Fibroblast of skin of left biceps (primary cell): ENCODE data around the gene SLC7A7.
"Not testable (repeated sequence)": the region's sequence is repeated elsewhere in the genome, so short reads cannot be mapped to it uniquely, and the experiment has no call there.

Experiments used
- DNase-seq, 2 experiments: peaks; one replicate each; pipeline ENCODE4 v3.0.0-alpha.2; 2013; ENCODE audit warnings: low read depth in 2 of 2

Gene SLC7A7

DNA sequence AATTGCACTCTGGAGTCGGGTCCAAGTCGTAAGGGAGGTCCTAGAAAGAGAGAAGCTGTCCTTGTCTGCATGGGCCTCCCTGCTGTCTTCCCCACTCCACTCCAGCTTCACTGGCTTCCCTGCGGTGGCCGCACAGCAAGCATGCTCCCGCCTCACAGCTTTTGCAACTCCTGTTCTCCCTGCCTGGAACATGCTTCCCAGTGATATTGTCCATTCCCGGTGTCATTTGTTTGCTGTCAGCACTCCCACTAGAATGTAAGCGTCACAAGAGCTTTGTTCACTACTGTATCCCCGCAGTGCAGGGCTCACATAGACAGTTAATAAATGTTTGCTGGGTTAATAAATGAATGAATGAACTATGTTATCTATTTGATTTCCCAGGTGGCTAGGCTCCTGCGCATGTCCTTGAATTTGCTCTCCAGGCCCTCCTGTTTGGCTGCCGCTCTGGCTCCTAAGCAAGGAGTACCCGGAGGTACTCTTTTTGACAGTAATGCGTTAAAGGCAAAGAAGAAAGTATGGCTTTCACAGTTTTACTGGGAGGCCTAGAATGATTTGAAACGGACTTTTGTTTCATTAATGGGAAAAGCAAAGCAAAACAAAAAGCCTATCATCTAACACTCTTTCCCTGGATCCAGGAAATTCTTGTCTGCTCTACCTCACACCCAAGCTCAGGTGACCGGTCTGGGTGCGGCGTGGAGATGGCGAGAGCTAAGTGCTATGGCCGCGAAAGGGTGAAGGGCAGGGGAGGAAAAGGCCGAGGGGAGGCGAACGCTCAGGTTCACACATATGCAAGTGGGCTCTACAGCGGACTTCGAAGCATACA, 6.2 kb upstream of the SLC7A7 start:
- no peak for DNase-seq

GRCh38 chr14:22820731-22821130, 5.5 kb upstream of the SLC7A7 start:
- no peak for DNase-seq

GRCh38 chr14:22819151-22819988, 4.1 kb upstream of the SLC7A7 start:
- no peak for DNase-seq

DNA sequence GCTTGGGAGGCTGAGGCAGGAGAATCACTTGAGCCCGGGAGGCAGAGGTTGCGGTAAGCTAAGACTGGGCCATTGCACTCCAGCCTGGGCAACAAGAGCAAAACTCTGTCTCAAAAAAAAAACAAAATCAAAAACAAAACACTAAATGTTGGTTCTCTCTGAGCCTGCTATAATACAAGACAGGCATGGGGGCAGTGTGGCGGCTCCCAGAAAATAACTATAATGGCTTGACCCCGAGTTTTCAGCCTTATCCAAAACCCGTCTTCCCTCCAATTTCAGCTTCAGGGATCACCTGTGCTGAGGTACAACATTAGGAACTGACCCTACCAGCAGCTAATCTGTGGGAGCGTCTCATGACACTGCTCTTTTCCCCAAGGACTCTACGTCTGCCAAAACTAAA, 862 bp downstream of the SLC7A7 start:
- DNase-seq, result no peak

DNA sequence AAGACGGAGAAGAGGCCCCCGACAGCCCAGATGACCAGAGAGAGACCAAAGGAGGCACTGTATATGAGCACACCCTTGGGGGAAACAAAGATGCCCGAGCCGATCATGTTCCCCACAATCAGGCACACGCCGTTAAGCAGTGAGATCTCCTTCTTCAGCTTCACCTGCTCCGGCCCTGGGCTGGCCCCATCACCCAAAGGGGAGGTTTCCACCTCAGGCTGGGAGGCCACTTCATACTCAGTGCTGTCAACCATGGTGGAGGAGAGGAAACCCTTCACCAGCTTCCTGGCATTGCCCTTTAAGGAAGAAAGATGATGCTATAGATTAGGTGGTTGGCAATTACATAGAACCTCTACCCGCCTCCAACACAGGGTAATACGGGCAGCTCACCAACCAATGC, 2.1 kb downstream of the SLC7A7 start:
- no peak for DNase-seq

DNA sequence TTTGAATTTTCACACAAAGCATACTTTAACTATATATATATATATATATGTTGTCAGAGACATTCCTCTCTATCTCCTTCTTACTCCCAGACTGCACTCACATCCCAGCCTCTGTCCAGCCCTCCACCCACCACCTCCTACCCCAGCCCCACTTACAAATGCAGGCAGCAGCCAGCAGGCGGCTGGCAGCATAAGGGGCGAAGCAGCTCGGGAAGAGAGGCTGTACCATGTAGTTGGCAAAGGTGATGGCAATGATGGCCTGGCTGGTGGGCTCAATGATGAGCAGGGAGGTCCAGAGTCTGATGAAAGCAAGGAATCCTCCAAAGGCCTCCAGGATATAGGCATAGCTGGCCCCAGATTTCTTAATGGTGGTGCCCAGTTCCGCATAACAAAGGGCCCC, 2.5 kb downstream of the SLC7A7 start:
- no peak for DNase-seq

DNA sequence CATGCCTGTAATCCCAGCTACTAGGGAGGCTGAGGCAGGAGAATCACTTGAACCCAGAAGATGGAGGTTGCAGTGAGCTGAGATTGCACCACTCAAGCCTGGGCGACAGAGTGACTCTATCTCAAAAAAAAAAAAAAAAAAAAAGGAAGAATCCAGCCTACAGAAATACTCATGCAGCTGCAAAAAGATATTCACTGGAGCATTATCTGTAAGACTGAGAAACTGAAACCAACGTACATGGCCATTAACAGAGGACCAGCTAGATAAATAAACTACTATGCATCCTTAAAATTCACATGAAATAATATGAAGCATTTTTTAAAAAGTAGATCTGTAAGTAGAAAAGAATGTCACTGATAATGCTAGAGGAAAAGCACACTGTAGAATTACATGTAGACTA, 3.5 kb downstream of the SLC7A7 start:
- DNase-seq, result no peak

DNA sequence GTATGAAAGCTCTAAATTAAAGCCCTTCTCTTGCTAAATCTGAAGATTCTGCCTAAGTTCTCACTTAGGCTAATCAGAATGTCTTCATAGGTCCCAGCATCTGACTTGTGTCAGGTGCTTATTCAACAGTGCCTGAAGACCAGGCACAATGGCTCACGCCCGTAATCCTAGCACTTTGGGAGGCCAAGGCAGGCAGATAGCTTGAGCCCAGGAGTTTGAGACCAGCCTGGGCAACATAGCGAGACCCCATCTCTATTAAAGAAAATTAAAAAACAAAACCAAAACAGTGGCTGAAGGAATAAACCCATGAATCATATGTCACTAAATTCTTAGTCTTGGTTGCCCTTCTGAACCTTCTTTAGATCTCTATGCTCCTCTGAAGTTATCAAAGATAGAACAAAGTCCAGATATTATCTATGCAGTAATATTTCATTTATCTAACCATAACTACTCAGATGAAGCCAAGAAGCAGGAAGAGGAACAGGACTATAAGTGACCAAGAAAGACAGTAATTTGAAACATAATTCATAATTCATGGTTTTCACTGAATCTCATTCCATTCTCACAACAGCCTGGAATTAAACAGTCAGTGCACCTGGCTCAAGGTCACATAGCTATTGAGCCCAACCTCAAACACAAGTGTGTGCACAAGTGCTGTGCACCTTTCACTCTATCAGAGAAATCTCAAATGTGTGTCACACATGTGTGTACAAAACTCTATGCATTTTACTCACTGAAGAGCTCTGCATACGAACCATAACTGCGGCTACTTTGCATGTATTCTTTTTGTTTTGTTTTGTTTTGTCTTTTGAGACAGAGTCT, 6.6 kb downstream of the SLC7A7 start:
- no peak for DNase-seq

DNA sequence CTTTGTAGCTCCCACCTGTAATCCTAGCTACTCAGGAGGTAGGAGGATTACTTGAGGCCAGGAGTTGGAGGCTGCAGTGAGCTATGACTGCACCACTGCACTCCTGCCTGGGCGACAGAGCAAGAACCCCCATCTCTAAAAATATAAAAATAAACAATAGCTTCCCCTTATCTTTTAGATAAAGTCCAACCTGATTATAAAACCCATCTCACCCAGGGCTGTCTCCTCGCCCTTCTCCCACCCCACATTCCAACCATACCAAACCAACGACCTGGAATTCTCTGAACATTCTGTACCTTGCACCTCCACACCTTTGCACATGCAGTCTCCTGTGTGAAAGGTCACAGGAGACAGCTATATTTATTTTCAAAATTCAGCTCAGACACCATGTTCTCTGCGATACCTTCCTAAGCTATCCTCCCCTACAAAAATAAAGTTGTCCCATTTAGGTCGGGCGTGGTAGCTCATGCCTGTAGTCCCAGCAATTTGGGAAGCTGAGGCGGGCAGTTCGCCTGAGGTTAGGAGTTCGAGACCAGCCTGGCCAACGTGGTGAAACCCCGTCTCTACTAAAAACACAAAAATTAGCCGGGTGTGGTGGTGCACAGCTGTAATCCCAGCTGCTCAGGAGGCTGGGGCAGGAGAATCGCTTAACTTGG, 7.7 kb downstream of the SLC7A7 start:
- DNase-seq, result no peak

DNA sequence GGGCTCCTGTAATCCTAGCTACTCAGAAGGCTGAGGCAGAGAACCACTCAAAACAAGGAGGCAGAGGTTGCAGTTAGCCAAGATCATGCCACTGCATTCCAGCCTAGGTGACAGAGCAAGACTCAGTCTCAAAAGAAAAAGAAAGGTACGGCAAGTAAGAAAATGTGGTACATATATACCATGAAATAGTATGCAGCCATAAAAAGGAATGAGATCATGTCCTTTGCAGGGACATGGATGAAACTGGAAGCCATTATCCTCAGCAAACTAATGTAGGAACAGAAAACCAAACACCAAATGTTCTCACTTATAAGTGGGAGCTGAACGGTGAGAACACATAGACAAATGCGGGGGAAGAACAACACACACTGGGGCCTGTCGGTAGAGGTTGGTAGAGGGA, 10.0 kb downstream of the SLC7A7 start:
- not testable (repeated sequence) for DNase-seq

DNA sequence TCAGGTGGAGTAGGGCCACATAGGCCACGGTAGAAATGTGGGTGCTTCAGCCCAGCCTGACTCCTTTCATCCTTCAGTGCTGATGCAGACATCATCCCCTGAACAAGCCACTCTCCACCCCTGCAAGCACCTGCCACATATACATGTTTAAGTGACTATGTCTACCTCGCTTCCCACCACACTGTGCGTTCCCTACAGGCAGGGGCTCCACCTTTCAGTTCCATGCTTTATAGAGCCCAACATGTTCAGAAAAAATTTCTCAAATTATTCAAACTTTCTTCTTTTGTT, 11.6 kb downstream of the SLC7A7 start:
- DNase-seq, result no peak

- DNase-seq, result no peak
Measured at GRCh38 chr14:22802860-22803686, 12.2 kb downstream of the SLC7A7 start.

GRCh38 chr14:22801716-22802115, 13.5 kb downstream of the SLC7A7 start:
- DNase-seq, result no peak

DNA sequence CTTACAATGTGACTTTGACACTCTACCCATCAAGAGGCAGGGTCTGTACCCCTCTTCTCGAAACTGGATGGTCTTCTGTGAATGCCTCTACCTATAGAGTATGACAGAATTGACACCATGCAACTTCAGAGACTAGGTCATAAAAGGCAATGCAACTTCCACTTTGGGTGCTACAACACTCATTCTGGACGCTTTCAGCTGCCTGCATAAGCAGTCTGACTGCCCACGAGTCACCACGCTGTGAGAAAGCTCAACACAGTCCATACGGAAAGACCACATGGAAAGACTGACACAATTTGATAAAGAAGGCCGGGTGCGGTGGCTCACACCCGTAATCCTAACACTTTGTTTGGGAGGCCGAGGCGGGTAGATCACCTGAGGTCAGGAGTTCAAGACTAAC, 14.9 kb downstream of the SLC7A7 start:
- no peak for DNase-seq

DNA sequence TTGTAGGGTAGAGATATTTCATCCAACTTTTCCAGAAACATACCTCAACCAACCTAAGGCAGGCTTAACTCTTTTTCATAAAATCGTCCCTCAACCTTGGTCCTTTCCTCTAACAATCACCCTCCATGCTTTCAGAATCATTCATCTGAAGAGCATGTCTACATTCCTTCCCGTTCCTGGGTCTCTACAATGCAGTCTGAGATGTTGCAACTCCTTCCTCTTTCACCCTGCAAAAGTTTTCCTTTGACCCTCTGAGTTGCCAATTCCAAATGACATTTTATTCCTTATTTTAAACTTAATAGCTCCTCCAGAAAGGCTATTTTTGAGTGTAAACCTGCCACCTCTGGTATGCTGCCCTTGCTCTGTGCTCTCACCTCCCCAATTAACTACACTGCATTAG, 16.7 kb downstream of the SLC7A7 start:
- DNase-seq, result no peak

- DNase-seq, result no peak
Measured at GRCh38 chr14:22797017-22797917, 18.0 kb downstream of the SLC7A7 start.

GRCh38 chr14:22796087-22796707, 19.0 kb downstream of the SLC7A7 start:
- no peak for DNase-seq

DNA sequence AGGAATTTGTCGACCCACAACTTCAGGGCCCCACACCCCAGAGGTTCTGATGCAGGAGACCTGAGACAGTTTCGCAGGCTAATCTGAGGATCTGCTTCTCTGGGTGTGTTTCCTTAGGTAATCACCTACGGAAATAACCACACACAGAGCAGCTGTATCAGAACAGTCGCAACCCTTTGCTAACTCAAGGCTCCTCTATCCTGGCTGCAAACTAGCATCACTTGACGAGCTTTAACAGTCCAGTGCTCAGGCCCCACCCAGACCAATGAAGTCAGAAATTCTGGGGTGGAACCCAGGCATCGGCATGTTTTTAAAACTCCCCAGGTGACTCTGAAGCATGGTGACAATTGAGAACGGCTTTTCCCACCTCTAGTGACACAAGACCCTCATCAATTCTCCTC, 20.7 kb downstream of the SLC7A7 start:
- no peak for DNase-seq

- DNase-seq, result no peak
Measured at GRCh38 chr14:22793976-22794375, 21.3 kb downstream of the SLC7A7 start.

- not testable (repeated sequence) for DNase-seq
Measured at GRCh38 chr14:22793550-22793949, 21.7 kb downstream of the SLC7A7 start.
